CD4-positive, alpha-beta T cell treated with Interleukin-1 beta for 1 hour (primary cell): ENCODE measurements around the gene CDKN1A.
"Not testable (repeated sequence)": the region's sequence is repeated elsewhere in the genome, so short reads cannot be mapped to it uniquely, and the experiment has no call there.

Source experiments
- DNase-seq, 2 donors: peaks; one replicate each; pipeline ENCODE4 v3.0.0-alpha.2; 2020 to 2022

CDKN1A gene

DNA sequence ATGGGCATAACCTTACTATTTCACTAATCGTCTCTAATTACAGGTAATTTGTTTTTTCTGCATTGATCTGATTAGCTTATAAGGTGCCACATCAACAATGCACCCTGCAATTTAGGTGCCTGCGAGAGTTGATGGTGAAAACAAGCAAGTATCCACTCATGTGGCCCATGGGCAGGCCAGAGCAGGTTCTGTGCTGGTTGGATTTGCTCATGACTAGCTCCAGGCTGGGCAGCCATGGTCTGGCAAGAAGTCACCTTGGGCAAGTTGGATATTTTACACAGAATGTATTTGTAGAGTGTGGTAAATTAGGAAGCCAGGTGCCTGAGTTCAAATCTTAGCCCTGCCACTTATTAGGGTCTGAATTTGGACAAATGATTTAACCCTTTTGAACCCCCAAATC, 44.4 kb downstream of the CDKN1A start:
- no peak for DNase-seq

DNA sequence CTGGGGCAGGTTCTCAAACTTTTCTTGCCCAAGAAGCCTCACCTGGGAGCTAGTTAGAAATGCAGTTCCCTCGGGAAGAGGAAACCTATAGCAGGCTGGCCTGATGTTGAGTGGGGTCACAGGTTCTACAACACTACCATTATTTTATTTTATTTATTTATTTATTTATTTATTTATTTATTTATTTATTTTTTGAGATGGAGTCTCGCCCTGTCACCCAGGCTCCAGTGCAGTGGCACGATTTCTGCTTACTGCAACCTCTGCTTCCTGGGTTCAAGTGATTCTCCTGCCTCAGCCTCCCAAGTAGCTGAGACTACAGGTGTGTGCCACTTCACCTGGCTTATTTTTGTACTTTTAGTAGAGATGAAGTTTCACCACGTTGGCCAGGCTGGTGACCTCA, 45.5 kb downstream of the CDKN1A start:
- DNase-seq = not testable (repeated sequence)

DNA sequence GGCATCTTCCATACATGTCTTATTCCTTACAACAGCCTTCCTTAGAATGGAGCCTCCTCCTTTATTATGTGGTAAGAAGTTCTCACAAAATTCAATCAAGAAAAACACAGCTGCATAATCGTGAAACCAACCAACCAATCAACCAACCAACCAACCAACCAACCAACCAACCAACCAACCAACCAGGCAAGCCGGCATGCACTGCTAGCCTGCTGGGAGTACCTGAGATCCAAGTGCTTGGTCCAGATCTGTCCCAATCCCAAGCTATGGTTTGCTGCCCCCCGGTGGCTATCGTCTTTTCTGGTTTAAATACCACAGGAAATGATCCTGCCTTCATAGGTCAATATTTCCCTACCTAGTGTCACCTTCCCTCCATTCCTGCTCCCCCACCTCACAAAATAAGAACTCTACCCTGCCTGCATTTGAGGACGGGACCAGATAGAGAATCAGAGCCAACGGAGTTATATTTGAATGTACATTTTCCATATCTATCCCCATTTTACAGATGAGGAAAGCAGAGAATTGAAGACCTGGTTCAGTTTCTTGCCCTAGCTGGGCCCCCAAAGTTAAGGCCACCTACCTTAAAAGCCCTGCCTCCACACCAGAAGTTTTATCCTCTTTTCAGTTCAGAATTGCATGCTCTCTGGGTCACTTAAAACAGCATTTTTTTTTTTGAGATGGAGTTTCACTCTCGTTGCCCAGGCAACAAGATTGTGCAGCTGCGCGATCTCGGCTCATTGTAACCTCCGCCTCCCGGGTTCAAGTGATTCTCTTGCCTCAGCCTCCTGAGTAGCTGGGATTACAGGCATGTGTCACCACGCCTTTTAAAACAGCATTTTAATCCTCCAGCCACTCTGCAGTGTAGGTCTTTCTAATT, 46.2 kb downstream of the CDKN1A start:
- DNase-seq = peak; percentile 30 to 35

DNA sequence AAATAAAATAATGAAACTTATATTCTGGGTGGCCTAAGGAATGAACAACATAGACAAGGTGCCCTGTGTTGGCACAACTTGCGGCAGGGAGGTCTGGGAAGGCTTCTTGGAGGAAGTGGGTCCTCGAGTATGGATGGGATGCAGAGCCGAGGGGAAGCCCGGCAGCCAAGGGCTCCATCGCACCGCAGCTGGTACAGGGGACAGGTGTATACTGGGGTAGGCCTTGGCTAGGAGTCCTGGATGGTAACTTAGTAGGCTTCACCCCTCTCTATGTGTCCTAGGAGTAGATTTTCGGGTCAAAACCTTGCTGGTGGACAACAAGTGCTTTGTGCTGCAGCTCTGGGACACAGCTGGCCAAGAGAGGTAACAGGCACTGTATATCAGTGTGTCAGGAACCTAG, 47.1 kb downstream of the CDKN1A start:
- no peak for DNase-seq

DNA sequence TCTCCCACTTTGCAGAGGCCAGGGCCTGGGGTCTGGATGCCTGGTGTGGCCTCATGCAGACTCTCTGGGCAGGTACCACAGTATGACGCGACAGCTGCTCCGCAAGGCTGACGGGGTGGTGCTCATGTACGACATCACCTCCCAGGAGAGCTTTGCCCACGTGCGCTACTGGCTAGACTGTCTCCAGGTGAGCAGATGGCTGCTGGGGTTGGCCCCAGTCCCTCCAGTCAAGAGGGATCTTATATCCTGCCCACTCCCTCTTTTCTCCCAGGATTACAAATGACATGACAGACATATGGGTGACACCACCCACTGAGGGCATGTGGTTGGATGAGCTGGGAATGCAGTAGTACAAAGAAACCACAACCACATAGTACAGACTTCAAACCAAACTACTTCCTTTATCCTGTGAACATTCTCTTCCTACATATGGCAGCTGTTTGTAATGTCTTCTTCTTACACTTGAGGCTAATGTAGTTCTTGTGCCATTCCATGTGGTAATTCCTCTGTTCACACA, 49.0 kb downstream of the CDKN1A start:
- DNase-seq = peak in 1 of 2 donors; percentile 9

DNA sequence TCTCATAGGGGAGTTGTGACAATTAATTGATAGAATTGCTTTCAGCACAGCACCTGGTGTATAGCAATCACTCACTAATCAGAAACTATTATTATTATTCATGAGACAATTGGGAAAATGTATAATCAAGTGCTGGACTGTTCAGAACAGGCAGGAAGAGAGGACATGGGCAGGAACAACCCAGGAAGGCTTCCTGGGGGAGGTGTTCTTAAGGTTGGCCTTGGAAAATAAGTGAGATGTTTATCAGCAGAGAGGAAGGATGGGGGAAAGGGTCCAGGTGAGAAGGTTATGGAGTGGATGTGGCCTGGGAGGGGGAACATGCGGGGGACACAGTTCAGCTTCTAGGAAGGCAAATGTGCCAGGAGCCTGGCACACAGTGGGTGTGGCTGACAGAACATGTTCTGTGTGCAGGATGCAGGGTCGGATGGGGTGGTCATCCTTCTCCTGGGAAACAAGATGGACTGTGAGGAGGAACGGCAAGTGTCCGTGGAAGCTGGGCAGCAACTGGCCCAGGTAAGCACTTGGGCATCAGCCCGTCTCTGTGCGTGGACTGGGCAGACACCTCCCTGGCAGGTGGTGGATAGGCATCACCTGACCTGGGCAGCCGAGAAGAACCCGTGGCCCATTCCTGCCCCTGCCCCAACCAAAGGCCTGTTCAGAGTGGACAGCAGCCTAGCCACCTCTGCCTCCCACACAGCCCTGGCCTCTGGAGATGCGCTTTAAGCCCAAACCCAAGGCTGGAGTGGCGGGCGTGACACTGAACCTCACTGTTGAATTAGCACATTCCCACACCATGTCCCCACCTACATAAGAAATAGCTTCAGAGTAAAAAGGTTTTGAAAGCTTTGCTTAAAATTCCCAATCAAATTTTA, 50.0 kb downstream of the CDKN1A start:
- no peak for DNase-seq

DNA sequence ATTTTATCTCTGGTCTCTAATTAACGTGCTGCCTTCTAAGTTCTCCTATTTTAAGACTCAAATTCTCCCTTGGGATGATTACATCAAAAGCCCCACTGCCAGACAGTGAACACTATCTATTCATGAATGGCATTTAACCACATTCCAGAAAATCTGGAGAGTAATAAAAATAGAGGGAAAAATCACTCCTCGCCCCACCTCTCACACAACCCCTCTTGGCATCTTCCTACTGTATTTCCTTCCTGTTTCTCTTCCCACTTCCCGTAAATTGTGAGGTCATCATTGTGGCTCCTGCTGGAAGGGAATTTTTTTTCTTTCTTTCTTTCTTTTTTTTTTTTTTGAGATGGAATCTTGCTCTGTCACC, 50.6 kb downstream of the CDKN1A start:
- DNase-seq = no peak

DNA sequence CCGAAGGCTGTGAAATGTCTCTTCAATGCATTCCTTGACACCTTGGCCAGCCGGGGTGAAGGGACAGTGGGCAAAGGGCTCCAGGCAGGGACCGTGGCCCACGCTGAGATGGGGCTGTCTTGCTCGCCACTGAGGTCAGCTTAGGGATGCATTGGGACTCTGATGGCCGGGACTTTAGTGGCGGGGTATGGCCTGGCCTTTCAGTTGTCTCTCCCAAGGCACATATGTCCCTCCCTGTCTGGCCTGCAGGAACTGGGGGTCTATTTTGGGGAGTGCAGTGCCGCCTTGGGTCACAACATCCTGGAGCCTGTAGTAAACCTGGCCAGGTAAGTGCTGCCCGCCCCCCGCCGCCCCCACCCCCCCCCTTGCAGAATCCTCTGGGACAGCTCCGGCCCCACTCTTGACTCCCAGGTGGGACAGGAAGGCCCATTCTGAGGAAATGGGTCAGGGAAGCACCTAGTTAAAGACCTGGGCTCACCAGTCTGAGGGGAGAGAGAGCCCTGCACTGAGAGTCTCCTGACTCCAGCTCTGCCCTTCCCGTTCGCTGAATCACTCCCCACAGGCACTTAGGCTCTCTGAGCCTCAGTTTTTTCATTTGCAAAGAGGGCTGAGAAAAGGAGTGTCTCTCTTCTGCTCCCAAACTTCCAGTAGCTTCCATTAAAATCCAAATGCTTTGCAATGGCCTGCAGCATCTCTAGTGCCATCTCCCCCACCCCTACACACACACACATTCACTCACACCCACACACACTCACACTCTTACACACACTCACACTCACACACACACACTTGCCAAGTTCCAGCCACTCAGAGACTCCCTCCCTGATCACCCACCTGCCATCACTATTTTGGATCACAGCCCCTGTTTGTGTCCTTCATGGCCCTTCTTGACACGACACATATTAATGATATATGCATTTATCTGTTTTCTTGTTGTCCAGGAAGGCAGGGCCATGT, 52.2 kb downstream of the CDKN1A start:
- no peak for DNase-seq

DNA sequence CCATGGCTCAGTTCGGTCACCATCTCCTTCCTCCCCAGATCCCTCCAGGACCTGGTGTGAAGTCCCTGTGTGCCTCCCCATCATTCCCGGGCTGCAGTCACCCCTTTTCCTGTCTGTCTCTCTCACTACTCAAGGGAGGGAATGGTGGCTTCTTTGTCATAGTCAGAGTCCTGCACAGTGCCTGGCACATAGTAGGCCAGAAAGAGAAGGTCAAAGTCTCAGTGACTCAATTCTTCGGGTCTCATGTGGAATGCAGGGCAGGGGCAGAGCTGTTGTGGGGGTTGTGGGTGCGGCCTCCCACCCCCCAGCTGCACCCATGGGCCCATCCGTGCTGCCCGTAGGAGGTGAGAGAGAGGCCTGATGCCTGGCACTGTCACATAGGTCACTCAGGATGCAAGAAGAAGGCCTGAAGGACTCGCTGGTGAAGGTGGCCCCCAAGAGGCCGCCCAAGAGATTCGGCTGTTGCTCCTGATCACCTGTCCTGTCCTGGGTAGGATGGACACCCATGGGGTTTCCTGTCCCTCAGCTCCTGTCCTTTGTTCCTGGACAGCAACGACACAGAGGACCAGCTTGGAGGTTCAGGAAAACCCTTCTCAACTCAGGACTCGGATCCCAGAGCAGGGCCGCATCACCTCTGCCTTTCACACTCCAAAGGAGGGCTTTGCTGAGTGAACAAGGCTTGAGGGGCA, 53.3 kb downstream of the CDKN1A start:
- DNase-seq = no peak

DNA sequence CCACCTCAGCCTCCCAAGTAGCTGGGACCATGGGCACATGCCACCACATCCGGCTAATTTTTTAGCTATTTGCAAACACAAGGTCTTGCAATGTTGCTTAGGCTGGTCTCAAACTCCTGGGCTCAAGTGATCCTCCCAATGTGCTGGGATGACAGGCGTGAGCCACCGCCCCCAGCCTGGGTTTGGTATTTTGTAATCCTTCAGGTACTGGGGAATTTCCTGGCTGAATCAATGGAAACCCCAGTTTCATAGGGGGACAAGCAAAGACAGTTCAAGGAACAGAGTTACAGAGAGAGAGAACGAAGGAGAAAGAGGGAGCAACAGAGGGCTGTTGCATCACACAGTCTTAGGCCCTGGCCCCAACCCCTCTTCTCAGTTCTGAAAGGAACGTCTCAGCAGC, 54.8 kb downstream of the CDKN1A start:
- no peak for DNase-seq

DNA sequence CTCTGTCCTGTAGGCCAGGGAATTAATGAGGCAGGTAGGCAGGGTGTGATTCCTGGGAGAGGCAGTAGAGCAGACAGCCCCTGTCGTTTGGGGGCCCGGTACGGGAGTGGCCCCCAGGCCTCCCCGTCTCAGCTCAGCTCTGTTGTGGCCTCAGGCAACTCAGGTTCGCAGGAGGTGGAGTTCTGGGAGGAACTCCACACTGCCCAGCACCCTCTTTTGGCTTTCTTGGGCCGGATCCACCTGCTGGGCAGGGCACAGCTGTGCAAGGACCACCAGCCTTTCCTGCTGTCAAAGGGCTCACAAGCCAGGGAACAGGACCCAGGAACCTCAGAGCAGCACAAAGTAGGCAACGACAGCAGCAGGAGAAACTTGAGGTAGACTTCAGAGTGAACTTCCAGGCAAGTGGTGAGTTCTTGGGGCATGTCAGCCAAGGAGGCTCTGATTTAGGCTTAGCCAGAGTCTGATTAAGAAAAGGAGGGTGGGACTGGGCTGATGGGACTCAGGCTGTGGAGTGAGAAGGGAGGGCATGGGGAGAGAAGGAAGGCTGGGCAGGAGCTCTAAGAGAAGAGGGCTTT, 56.1 kb downstream of the CDKN1A start:
- DNase-seq = no peak

DNA sequence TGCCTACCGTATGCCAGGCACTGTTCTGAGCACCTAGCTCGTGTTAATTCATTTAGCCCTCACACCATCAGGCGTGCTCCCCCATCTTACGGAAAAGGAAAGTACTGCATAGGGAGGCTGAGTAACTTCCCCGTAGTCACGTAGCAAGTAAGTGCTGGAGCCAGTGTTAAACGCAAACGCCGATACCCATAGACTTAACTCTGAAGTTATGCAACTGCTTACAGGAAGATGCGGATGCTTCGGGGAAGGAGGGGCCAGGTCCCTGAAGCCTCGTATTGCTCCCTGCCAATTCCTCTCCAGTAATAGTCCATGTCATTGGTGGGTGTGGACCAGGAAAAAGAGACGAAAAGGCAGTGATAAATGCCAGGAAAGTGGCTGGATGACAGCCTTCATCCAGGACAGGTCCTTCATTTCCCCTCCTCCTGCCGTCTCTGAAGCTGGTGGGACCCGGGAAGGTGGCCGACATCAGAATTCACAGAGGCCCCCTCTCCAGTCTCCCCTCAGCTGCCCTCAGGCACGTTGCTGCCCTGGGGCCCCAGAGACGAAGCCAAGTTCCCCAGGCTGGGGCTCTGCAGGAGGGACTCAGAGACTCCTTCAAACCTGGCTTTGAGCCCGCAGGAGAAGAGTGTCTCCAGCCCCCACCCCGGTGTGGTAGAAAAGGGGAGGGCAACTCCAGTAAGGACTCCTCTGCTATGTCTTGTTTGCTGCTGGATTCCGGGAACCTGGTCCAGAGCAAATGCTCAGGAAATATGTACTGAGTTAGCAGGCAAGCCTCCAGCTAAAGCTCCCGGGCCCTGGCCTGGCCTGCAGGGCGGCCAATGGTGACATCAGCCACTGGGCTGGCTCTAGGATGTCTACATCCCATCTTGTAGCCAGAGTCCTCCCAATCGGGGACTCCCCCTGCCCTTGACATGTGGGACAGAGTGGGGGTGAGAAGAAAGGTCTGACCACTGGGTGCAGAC, 56.9 kb downstream of the CDKN1A start:
- DNase-seq = peak; percentile 34 to 56
